Measurements from ENCODE around the gene C1QTNF5. TPM values are rescaled to one million over a fixed set of nuclear protein-coding genes. Genes with fewer than 3 reads are reported as not detected.
"Not testable (repeated sequence)": the region's sequence is repeated elsewhere in the genome, so short reads cannot be mapped to it uniquely, and the experiment has no call there.

C1QTNF5 gene, protein sequence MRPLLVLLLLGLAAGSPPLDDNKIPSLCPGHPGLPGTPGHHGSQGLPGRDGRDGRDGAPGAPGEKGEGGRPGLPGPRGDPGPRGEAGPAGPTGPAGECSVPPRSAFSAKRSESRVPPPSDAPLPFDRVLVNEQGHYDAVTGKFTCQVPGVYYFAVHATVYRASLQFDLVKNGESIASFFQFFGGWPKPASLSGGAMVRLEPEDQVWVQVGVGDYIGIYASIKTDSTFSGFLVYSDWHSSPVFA
- total RNA-seq (not detected), polyA plus RNA-seq (not detected)

DNA sequence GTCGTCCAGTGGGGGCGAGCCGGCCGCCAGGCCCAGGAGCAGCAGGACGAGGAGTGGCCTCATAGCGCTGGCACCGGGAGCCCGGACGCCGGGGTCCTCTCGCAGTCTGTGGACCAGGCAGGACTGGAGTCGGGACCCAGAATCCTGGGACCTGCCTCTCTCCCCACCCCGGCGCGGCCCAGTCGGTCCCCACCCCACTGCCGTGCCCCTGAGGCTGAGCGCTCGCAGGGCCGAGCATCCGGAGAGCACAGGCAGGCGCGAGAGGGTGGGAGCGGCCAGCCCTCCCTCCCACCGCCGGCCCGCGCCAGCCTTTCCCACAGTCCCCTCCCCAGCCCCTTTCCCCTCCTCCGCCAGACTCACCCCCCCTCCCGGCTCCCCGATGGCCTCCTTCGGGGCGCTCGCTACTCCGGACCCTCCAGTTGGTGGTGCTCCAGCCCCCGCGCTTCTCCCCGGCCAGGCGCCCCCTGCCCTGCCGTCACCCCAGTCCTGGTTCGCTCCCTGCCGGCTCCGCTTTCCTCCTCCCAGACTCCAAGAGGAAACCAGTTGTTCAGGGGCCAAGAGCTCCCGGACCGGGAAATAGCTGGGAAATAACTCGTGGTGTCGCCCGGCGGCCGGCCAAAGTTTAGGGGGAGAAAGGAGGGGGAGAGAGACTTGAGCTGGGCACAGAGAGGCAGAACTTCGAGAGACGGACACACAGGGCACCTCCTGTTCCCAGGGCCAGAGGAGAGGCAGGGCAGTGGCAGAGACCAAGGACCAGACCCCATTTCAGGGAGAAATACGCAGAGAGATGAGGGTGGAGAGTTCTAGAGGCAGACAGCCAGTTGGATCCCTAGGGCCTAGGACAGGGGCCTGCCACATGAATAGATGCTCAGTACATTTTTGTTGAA lies at the start of gene C1QTNF5:
TSS of gene C1QTNF5 (minus strand) at position 549 of the 887 bp plus-strand sequence. CDS start at position 63, 486 bp downstream.
- H3K9me3 ChIP-seq (ENCODE audit: low read length) = no peaks in the 10 kb centered on the region
- peak within 1 kb of the TSS in 3 of 7 donors; percentile 34 to 74 (median 51) for H3K4me3 Mint-ChIP-seq
- no peak within 1 kb of the TSS for H3K27ac ChIP-seq (ENCODE audit: low read depth, low read length)
- H3K27ac Mint-ChIP-seq = peak within 1 kb of the TSS in 3 of 8 donors; percentile 1 to 88 (median 2)
- H3K4me1 Mint-ChIP-seq = peaks cover 17 to 37% (median 29%) of the 10 kb centered on the region in 3 donors
- ChIA-PET CTCF (interaction anchor here (1.2 to 1.3 kb wide), 3 partner anchors 14 to 19 kb away, joined by 3 to 4 read pairs (median 3); no protein-coding TSS in a partner anchor), POLR2A (interaction anchor here (0.6 kb wide), 1 partner anchor 18 kb away, joined by 3 read pairs; no protein-coding TSS in a partner anchor)
- H3K9me3 Mint-ChIP-seq = no peaks in the 10 kb centered on the region
- H3K27me3 ChIP-seq (ENCODE audit: insufficient read depth, low read length, poor library complexity, severe bottlenecking) = peaks cover 45% of the 10 kb centered on the region
- H3K36me3 Mint-ChIP-seq = peaks cover 0 to 14% (median 4%) of the 10 kb centered on the region in 3 donors
- peaks cover 5% of the 10 kb centered on the region for H3K4me1 ChIP-seq (ENCODE audit: insufficient read depth, low read length)
- H3K27me3 Mint-ChIP-seq = peaks cover 31 to 54% of the 10 kb centered on the region in 2 donors
- DNase-seq = no peak
- no peak within 1 kb of the TSS for H3K4me3 ChIP-seq (ENCODE audit: low read length)
- H3K36me3 ChIP-seq (ENCODE audit: insufficient read depth, low read length) = no peaks in the 10 kb centered on the region

GRCh38 chr11:119389611-119390254 lies 49.0 kb upstream of the C1QTNF5 start:
- Histone ChIP-seq H3K4me3 (ENCODE audit: low read length) (no peak overlapping the region), H3K27me3 (ENCODE audit: insufficient read depth, low read length, poor library complexity, severe bottlenecking) (no peaks in the 10 kb centered on the region), H3K4me1 (ENCODE audit: insufficient read depth, low read length) (no peaks in the 10 kb centered on the region), H3K36me3 (ENCODE audit: insufficient read depth, low read length) (no peaks in the 10 kb centered on the region), H3K9me3 (ENCODE audit: low read length) (no peaks in the 10 kb centered on the region), H3K27ac (ENCODE audit: low read depth, low read length) (no peak overlapping the region)
- Mint-ChIP-seq H3K27ac (no peak overlapping the region), H3K36me3 (no peaks in the 10 kb centered on the region), H3K27me3 (peaks cover 21 to 41% of the 10 kb centered on the region in 2 donors), H3K4me3 (no peak overlapping the region), H3K9me3 (no peaks in the 10 kb centered on the region), H3K4me1 (no peaks in the 10 kb centered on the region)
- POLR2A ChIA-PET = no interaction called here
- no peak for DNase-seq
- CTCF ChIA-PET = interaction anchor here (0.7 kb wide), 1 partner anchor 14 kb away, joined by 3 read pairs; no protein-coding TSS in a partner anchor

DNA sequence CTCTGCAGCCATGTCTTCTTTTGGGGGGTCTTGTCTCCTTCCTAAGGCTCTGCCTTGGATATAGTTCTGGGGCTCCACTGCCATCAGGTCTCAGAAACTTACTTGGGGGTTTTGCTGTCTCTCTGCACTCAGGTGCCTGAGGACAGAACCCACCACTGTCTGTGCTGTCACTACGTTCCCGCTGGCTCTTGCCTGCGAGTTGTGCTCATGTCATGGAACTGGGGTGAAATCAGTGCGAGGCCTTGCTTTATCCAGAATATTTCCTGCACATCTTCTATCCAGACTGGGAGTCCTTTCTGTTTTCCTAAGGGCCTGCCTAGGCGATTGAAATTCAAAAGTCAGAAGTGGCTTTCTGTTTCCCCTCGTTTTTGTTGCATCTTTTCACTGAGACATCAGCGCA lies 47.4 kb upstream of the C1QTNF5 start:
- H3K36me3 Mint-ChIP-seq = no peaks in the 10 kb centered on the region
- CTCF ChIA-PET = no interaction called here
- POLR2A ChIA-PET = no interaction called here
- Histone ChIP-seq H3K36me3 (ENCODE audit: insufficient read depth, low read length) (no peaks in the 10 kb centered on the region), H3K4me1 (ENCODE audit: insufficient read depth, low read length) (no peaks in the 10 kb centered on the region), H3K9me3 (ENCODE audit: low read length) (no peaks in the 10 kb centered on the region), H3K27me3 (ENCODE audit: insufficient read depth, low read length, poor library complexity, severe bottlenecking) (no peaks in the 10 kb centered on the region), H3K27ac (ENCODE audit: low read depth, low read length) (no peak overlapping the region), H3K4me3 (ENCODE audit: low read length) (no peak overlapping the region)
- no peak for DNase-seq
- no peaks in the 10 kb centered on the region for H3K9me3 Mint-ChIP-seq
- H3K27me3 Mint-ChIP-seq = peaks cover 19 to 31% of the 10 kb centered on the region in 2 donors
- no peaks in the 10 kb centered on the region for H3K4me1 Mint-ChIP-seq
- H3K27ac Mint-ChIP-seq = no peak overlapping the region
- H3K4me3 Mint-ChIP-seq = no peak overlapping the region

GRCh38 chr11:119384332-119384731 lies 43.6 kb upstream of the C1QTNF5 start:
- no peaks in the 10 kb centered on the region for H3K36me3 Mint-ChIP-seq
- Histone ChIP-seq H3K9me3 (ENCODE audit: low read length) (no peaks in the 10 kb centered on the region), H3K36me3 (ENCODE audit: insufficient read depth, low read length) (no peaks in the 10 kb centered on the region), H3K27me3 (ENCODE audit: insufficient read depth, low read length, poor library complexity, severe bottlenecking) (no peaks in the 10 kb centered on the region), H3K4me3 (ENCODE audit: low read length) (no peak overlapping the region), H3K4me1 (ENCODE audit: insufficient read depth, low read length) (peaks cover 13% of the 10 kb centered on the region), H3K27ac (ENCODE audit: low read depth, low read length) (no peak overlapping the region)
- DNase-seq = no peak
- CTCF ChIA-PET = interaction anchor here (3.6 to 15.4 kb wide), 2 partner anchors 9 to 27 kb away, joined by 13 to 145 read pairs; no protein-coding TSS in a partner anchor
- POLR2A ChIA-PET = no interaction called here
- peaks cover 0 to 8% (median 4%) of the 10 kb centered on the region in 3 donors for H3K4me1 Mint-ChIP-seq
- H3K9me3 Mint-ChIP-seq = no peaks in the 10 kb centered on the region
- H3K4me3 Mint-ChIP-seq = no peak overlapping the region
- no peak overlapping the region for H3K27ac Mint-ChIP-seq
- peaks cover 13% of the 10 kb centered on the region in 2 donors for H3K27me3 Mint-ChIP-seq

DNA sequence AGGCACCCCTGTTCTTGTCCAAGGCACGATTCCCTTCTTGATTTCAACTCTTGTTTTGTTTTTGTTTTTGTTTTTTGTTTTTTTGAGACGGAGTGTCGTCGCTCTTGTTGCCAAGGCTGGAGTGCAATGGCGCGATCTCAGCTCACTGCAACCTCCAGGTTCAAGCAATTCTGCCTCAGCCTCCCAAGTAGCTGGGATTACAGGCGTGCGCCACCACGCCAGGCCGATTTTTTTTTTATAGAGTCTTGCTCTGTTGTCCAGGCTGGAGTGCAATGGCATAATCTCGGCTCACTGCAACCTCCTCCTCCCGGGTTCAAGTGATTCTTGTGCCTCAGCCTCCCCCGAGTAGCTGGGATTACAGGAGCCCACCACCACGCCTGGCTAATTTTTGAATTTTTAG lies 41.8 kb upstream of the C1QTNF5 start:
- H3K27ac Mint-ChIP-seq; H3K27me3 ChIP-seq (ENCODE audit: insufficient read depth, low read length, poor library complexity, severe bottlenecking); H3K4me1 Mint-ChIP-seq; DNase-seq; H3K4me3 Mint-ChIP-seq; H3K27me3 Mint-ChIP-seq; H3K4me3 ChIP-seq (ENCODE audit: low read length); H3K9me3 ChIP-seq (ENCODE audit: low read length); H3K36me3 Mint-ChIP-seq; H3K36me3 ChIP-seq (ENCODE audit: insufficient read depth, low read length); H3K9me3 Mint-ChIP-seq; H3K27ac ChIP-seq (ENCODE audit: low read depth, low read length); POLR2A ChIA-PET: not testable (repeated sequence)
- H3K4me1 ChIP-seq (ENCODE audit: insufficient read depth, low read length) = peaks cover 13% of the 10 kb centered on the region
- CTCF ChIA-PET = interaction anchor here (0.8 to 15.4 kb wide), 6 partner anchors 14 to 95 kb away, joined by 3 to 145 read pairs (median 4); no protein-coding TSS in a partner anchor

DNA sequence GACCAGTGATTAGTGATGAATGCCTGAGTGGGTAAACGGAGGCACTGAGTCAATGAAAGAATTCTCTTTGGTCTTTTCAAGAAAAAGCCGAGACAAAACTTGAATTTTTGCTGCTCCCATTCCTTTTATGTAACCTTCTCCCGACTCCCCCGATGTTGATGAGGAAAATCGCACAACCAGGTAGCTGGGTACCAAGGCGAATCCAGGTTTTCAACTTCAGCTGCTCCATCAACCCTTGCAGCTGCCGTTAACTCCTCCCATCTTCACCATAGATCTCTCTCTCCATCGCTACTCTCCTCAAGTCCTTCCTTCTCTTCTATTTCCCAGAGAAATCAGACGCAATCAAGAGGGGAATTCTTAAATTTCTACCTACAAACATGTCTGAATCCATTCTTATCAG lies 41.4 kb upstream of the C1QTNF5 start:
- Mint-ChIP-seq H3K4me3 (no peak overlapping the region), H3K9me3 (no peaks in the 10 kb centered on the region), H3K36me3 (no peaks in the 10 kb centered on the region), H3K4me1 (peaks cover 0 to 8% (median 4%) of the 10 kb centered on the region in 3 donors), H3K27ac (no peak overlapping the region), H3K27me3 (peaks cover 3 to 4% of the 10 kb centered on the region in 2 donors)
- H3K4me3 ChIP-seq (ENCODE audit: low read length) = peak overlapping the region; percentile 62
- H3K27ac ChIP-seq (ENCODE audit: low read depth, low read length) = peak overlapping the region; percentile 69
- no peaks in the 10 kb centered on the region for H3K9me3 ChIP-seq (ENCODE audit: low read length)
- H3K4me1 ChIP-seq (ENCODE audit: insufficient read depth, low read length) = peaks cover 13% of the 10 kb centered on the region
- no peaks in the 10 kb centered on the region for H3K36me3 ChIP-seq (ENCODE audit: insufficient read depth, low read length)
- POLR2A ChIA-PET = interaction anchor here (1.4 kb wide), 1 partner anchor 26 kb away, joined by 5 read pairs; no protein-coding TSS in a partner anchor
- DNase-seq = peak in 1 of 5 donors; percentile 38
- no peaks in the 10 kb centered on the region for H3K27me3 ChIP-seq (ENCODE audit: insufficient read depth, low read length, poor library complexity, severe bottlenecking)
- CTCF ChIA-PET = interaction anchor here (1.2 to 15.4 kb wide), 7 partner anchors 13 to 93 kb away, joined by 3 to 145 read pairs (median 5); no protein-coding TSS in a partner anchor

GRCh38 chr11:119381181-119381988 lies 40.7 kb upstream of the C1QTNF5 start, which contains the start of gene USP2:
Gene USP2, minus strand, starts transcription at chr11:119381690. Its CDS starts 8,210 bp downstream, at chr11:119373480.
- Histone ChIP-seq H3K4me3 (ENCODE audit: low read length) (peak within 1 kb of the TSS; percentile 74), H3K27me3 (ENCODE audit: insufficient read depth, low read length, poor library complexity, severe bottlenecking) (no peaks in the 10 kb centered on the region), H3K9me3 (ENCODE audit: low read length) (no peaks in the 10 kb centered on the region), H3K4me1 (ENCODE audit: insufficient read depth, low read length) (peaks cover 13% of the 10 kb centered on the region), H3K27ac (ENCODE audit: low read depth, low read length) (peak within 1 kb of the TSS; percentile 69), H3K36me3 (ENCODE audit: insufficient read depth, low read length) (no peaks in the 10 kb centered on the region)
- no peaks in the 10 kb centered on the region for H3K9me3 Mint-ChIP-seq
- H3K4me3 Mint-ChIP-seq = peak within 1 kb of the TSS in 1 of 7 donors; percentile 10
- ChIA-PET CTCF (interaction anchor here (0.6 to 15.4 kb wide), 16 partner anchors 9 to 111 kb away, joined by 3 to 145 read pairs (median 4); no protein-coding TSS in a partner anchor), POLR2A (interaction anchor here (1.4 kb wide), 1 partner anchor 25 kb away, joined by 5 read pairs; no protein-coding TSS in a partner anchor)
- H3K27ac Mint-ChIP-seq = peak within 1 kb of the TSS in 3 of 8 donors; percentile 26 to 36 (median 35)
- H3K36me3 Mint-ChIP-seq = no peaks in the 10 kb centered on the region
- H3K4me1 Mint-ChIP-seq = peaks cover 0 to 8% (median 4%) of the 10 kb centered on the region in 3 donors
- peaks cover 0 to 3% of the 10 kb centered on the region in 2 donors for H3K27me3 Mint-ChIP-seq
- DNase-seq = peak; percentile 97 to 99 (median 97)

Data from CD8-positive, alpha-beta memory T cell (primary cell).